Measurements from ENCODE around the gene SPAG9.
A peak's percentile ranks its signal among the peaks of the same experiment; 100 is the strongest.
"Not testable (repeated sequence)": the region's sequence is repeated elsewhere in the genome, so short reads cannot be mapped to it uniquely, and the experiment has no call there.

The SPAG9 gene

DNA sequence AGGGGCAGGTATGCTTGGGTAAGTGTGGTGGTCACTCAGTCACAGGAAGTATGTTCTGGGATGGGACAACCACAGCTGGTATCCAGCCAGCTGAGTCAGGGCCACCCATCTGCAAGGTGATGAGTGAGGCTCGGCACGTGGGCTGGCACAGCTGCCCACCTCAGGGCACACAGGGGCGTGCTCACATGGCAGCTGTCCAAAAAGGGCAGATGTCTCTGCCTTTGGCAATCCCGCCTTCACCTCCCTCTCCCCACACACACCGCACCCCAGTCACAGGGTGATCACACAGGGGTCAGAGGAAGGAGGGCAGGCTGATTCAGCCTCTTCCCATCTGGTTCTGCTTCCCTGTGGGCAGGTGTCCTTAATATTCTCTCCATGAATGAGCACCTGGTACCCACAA is 168.7 kb downstream of the SPAG9 start:
- no peak for DNase-seq

DNA sequence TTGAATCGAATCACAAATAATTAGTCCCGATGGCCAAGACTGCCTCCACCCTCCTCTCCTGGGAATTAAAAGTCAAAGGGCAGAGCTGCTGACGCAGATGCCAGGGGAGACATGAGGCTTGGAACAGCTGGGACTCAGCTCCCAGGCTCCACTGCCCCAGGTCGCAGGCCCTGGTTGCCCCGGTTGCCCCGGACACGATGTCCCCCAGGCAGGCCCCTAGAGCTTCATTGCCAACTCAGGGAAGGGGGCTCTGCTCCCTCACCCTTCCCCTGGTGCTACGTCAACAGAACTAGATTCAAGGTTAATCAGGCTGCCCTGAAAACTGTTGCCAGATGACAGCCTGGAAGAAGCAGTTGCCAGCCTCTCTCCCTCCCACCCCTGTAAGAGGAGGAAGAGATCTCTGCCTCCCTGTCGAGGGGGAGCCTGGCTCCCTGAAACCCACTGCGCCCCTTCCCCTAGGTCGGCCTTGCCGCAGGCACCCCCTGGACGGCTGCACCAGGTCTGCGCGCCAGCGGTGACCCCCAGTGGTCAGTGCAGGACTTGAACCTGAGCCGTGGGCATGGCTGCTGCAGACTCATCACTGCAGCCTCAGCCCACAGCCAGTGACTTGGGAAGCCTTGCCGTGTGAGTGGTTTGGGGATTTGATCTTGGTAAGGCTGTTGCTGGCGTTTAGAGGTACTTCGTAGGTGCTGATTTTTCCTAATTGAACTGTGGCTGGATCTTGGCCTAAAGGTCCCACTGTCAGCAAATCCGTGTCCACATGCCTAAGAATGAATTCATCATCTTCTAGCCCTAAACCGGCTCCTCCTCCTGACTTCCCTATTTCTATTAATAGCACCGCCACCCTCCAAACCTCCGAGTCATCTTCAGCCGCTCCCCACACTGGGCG is 170.4 kb downstream of the SPAG9 start:
- DNase-seq, result no peak

DNA sequence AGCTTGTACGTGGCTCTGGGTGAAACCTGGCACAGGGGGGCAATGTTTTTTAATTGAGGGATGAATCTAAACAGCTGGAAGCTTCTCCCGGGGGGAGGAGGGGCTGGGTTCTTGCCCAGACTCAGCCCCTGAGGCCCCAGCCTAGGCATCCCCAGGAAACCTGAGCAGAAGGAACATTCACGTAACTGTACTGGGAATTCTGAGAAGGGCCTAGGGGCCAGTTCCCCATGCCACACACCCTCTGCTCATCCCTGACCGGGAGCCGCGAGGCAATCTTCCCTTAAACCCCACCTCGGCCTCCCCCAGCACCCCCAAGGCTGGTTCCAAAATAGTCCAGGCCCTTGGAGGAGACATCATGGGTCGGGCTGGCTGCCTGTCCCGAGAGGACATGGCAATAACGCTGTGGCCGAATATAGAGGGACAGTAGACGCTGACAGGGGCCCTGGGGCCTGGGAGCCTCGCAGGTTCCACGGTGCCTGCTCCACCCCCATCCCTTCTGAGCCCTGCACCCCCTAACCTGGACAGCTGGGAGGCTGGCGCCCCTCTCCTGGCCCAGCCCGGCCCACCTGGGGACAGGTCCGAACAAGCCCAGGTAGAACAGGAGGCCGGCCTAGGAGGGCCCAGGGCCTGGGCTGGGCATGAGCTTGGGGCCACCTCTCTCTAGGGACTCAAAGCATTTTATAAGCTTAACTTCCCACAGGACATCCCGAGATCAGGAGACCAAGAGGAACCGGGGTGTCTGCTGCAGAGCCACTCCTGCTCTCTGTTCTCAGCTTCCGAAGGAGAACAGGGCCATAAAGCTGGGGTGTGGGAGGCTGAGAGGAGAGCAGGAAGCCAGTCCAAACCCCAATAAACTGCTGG is 171.3 kb downstream of the SPAG9 start:
- no peak for DNase-seq

DNA sequence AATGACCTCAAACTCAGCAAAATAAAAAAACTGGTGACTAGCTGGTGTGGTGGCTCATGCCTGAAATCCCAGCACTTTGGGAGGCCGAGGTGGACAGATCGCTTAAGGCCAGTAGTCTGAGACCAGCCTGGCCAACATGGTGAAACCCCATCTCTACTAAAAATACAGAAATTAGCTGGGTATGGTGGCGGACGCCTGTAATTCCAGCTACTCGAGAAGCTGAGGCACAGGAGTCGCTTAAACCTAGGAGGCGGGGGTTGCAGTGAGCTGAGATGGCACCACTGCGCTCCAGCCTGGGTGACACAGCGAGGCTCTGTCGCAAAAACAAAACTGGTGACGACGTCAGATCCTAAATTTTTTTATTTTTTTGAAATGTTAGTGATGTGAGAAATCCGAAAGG is 172.0 kb downstream of the SPAG9 start:
- no peak for DNase-seq

DNA sequence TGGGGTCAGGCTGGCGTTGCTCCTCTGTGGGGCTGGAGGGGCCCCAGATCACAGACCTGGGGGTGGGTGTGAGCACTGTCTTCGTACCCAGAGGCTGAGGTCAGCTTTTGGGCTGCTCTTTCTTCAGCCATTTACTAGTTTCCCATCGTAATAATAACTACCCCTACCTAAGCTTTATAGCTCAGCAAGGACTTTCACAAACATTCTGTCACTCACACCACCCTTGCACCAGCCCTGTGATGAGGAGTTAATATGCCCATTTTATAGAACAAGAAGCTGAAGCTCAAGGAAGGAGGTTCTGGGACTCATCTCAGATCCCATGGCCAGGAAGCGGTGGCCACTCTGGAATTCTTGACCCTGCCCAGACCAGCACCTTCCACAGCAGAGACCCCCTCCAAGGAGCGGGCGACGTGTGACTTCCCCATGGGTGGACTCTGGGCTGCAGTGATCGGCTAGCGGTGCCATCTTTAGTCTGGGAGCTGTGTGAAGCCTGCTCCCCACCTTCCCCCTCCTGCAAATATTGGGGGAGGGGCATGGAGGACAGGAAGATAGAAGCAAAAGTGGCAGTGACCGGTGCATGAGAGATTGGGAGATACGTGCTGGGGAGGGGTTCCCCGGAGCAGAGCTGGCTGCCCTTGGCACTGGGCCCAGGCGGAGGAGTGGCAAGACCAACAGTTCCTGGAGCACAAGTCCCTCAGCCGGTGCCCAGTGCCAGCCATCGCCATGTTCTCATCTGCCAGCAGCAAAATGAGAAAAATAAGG is 172.7 kb downstream of the SPAG9 start:
- DNase-seq, result no peak

DNA sequence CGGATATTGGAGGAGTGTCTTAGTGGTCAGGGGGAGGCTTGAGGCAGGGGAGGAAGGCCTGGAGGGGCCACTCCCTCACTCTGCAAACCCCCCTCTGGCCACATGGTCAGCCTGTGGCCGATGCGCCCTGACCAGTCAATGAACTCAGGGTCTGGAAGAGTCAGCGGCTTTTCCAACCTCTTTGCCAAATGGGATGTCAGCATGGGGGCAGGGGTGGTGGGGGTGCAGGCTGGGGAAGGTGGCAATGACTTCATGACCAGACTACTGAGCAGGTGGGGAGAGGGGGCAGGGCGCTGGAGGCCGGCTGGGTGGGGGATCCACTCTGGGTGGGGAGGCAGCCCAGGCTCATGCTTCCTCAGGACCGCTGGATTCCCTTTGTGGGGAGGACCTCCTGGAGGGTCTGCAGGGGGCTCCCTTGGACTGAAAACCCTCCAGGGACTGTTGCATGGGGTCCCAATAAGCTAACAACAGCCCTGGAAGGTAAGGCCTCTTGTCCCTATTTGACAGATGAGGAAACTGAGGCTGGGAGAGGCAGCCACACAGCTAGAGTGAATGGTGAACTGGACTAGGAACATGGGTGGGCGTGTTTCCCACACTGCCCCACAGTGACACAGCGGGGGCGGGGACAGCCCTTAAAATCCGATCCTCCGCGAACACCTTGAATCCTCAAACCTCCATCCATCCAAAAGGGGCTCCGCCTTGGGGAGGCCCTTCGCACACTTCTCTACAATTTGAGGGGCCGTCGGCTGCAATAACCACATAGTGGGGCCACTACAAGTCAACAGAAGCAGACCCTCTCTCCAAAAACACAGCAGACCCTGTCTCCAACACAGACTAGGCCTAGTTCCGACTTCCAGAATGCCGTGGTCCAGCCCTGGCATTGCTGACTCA is 173.5 kb downstream of the SPAG9 start:
- no peak for DNase-seq

DNA sequence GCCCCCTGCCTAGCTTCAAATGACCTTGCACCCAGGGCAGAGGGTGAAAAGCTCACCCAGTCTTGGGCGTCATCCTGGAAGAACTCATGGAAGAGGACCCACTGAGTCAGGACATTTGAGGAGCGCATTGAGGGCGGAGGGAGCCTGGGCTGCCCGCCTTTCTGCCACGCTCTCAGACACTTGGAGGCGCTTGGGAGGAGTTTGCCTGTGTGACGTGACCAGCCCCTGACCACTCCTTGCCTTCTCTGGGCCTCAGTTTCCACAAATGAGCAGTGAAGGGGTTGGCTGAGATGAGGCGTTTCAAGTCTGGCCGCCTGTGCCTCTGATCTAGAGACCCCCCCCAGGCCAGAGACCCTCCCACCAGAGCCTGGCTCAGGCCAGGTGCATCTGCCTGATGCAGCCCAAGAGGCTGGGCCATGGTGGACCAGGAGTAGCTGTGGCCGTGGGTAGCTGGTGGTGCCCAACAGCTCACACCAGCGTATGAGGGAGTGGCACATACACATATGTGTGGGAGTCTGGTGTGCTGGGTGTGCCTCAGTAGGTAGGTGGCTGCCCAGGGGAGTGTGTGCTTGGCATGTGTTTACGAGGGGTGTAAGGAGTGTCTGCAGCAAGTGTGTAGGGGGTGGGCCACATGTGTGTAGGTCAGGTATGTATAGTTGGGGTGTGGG is 174.3 kb downstream of the SPAG9 start:
- no peak for DNase-seq

DNA sequence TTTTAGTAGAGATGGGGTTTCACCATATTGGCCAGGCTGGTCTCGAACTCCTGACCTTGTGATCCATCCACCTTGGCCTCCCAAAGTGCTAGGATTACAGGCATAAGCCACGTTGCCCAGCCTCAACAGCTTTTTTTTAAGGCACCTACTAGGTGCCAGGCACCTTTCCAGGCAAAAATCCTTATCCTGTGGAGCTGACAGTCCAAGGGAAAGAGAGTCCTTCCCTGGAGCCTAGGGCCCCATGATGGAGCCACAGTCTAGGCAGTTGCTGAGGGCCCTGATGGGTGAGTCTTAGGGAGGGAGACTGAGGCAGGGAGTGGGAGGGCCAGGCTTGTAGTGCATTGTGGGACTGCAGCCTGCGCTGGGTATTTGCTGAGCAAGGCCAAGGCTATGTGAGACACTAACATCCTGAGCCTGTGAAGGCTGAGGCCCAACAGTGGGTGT is 174.9 kb downstream of the SPAG9 start:
- DNase-seq, result no peak

DNA sequence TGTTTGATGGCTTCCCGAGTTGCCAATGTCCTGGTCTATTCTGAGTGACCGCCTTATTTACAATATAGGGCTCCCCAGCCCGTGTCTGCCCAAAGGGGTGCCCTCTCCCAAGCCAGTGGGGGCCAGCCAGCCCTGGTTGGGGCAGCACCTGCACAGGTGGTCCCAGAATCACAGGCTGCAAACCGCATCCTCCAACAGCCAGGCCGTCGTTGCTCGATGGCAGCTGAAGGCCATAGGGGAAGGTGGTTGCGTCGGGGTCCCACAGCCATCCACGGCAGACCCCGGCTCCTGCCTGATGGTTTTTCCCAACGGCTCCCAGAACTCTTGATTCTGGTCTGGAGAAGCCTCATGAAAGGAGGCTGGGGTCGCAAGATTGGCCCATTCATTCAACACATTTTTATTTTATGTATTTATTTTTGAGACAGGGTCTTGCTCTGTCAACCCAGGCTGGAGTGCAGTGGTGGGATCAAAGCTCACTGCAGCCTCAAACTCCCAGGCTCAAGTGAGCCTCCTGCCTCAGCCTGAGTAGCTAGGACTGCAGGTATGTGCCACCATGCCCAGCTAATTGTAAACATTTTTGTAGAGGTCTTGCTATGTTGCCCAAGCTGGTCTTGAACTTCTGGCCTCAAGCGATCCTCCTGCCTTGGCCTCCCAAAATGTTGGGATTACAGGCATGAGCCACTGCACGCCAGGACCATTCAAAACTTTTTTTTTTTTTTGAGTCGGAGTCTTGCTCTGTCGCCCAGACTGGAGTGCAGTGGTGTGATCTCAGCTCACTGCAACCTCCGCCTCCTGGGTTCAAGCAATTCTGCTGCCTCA is 175.6 kb downstream of the SPAG9 start:
- DNase-seq, result no peak

DNA sequence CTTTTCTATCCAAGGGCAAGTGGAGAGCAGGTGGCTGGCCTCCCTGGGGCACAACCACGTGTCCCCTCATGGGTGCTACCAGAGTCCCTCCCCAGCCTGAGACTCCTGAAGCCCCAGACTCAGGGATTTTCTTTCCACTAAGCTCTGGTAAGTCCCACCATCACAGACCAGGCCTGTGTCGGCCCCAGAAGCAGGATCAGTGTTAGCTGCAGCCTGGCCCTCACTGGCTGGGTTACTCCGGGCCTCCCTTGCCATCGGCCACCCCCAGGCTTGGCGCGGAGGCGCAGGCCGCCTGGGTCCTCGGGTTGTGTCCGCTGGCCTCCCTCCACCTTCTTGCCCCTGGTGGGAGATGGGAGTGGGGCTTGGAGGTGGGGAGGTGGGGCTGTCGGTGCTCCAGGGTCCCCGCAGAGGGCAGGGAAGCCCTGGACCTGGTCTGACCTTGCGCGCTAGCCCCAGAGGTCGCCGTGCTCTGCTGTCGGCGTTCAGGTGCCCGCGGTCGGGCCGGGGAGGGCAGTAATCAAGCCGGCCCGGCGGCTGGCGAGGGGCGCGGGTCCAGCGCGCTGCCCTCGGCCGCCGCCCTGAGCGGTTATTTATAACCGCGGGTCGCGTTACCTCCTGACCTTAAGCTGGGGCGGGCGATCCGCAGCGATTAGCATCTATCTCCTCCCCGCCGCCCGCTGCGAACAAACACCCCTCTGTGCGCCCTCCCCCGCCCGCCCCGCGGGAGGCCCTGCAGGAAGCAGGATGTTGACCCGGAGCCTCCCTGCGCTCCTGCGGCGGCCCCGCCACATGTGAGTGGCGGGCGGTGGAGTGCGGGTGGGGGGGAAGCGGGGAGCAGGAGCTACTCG is 176.4 kb downstream of the SPAG9 start:
- peak; percentile 9 for DNase-seq

DNA sequence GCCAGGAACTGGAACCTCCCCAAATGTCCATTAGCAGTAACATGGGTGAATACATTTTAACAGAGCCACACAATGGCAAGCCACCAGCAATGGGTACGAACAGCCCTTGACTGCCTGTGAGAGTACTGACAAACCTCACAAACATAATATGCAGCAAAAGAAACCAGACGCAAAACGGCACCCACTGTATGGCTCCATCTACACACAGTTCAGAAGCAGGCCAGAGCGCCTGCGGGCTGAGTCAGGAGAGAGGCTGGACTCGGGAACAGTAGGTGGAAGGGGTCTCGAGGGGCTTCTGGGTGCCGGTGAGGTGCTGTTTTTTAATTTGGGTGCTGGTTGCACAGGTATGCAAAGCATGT is 177.1 kb downstream of the SPAG9 start:
- no peak for DNase-seq

DNA sequence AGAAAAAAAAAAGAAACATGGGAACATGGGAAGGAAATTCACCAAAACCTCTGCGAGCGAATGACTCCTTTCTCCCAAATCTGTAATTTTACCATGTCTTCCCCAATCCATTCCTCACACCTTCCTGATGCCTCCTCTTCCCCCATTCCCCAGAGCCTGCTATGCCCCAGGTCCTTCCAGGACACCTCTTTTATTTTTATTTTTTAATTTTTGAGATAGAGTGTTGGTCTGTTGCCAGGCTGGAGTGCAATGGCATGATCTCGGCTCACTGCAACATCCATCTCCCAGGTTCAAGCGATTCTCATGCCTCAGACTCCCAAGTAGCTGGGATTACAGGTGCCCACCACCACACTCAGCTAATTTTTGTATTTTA is 179.0 kb downstream of the SPAG9 start:
- not testable (repeated sequence) for DNase-seq

DNA sequence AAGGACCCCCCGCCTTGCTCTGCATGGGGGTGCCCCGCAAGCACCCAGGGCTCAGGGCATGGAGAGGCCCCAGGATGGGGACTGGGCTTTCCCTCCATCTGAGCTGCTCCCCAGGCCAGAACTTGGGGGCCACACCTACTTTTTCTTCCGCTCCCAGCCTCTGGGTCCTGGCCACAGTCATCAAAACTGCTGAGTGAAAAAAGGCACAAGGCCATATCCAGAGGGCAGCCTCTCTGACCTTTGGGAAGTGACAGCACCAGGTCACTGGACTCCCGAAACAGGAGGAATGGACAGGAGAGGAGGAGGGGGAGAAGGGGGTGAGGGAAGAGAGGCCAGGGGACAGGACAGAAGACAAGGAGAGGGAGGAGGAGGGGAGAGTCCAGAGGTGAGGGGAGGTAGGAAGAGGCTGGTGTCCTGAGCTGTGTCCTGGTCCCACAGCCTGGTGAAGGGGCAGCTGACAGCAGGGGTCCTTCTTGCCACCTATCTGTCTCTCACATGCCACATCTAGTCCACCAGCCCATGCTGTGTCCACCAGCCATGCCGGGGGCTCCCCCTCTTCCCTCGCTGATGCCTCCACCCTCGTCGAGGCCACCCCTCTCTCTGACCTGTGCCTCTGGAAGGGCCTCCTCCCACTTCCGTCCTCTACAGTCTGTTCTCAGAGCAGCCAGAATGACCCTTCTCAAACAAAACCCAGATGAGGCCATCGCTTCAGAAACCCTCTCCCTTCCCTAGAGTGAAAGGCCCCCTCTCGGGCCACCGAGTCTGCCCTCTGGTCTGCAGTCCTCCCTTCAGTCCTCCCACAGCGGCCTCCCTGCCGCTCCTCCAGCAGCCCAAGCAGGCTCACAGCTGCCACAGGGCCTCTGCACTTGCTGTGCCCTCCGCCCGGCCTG is 180.6 kb downstream of the SPAG9 start:
- DNase-seq, result no peak

DNA sequence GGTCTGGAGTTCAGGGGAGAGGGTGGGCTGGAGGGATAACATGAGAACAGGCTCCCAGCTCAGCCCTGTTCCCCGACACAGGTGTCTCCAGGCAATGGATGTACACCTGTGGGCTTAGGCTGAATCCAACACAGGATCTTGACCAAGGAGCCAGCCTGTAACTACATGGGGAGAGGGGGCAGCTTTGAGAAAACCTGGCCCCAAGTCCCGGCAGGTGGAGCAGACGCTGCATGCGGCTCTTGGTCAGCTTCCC is 181.2 kb downstream of the SPAG9 start:
- no peak for DNase-seq

DNA sequence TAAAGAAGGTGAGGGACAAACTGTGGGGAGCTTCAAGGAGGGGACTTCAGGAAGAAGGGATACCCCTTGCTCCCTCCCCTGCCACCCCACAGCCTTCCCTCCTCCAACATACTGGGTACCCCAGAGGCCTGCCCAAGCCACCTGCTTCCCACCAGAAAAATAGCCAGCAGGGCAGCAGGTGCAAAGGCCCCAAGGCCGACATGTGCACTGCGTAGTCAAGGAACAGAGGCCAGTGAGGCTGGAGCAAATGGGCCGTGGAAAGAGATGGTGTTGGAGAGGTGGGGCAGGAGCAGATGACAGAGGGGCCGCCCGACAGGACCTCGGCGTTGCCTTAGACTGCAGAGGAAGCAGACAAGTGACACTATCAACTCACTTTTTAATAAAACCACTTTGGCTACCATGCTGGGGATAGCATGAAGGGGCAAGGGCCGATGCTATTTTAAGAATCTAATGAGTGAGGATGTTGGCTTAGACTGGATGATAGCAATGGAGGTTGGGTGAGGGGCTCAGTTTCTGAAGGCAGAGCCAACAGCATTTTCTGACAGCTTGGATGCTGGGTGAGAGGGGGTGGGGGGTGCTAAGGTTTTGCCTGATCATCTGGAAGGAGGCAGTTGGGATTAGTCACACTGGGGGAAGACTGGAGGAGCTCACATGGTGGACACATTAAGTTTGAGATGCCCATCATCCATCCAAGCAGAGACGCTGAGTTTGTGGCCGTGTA is 181.7 kb downstream of the SPAG9 start:
- DNase-seq, result no peak

DNA sequence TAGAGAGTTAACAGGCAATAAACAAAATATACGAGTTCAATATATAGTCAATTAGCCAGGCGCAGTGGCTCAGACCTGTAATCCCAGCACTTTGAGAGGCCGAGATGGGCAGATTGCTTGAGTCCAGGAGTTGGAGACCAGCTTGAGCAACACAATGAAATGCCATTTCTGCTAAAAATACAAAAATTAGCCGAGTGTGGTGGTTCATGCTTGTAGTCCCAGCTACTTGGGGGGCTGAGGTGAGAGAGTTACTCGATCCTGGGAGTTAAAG is 184.7 kb downstream of the SPAG9 start:
- DNase-seq, result no peak

DNA sequence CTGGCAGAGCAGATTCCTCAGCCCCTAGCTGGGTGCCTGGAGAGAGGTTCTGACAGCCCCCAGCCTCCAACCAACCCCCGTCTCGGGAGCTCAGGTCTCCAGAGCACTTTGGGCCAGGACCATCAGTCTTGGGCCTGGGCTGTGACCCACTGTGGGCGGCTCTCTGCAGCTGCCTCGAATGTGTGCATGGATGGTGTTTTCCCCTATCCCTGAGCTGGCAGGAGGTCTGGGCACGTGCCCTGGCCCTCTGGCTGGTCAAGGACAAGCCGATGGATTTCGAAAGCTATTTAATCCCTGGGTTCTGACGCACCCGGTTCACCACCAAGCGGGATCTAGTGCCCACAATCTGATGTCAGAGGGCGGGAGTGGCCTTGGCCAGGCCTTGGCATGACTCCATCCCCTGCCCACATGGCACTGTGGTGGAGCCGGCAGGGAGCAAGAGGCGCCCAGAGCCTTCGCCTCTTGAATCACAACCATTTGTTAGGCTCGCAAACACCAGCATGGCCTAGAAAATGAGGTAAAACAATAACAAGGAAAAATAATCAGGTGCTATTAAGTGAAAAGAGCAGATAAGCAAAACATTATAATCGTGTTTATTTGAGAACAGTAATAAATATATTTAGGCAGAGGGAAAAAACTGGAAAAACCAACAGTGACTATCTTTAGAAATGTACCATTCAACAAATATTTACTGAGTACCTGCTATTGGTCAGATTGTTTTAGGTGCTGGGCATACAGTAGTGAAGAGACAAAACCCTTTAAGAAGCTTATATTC is 185.3 kb downstream of the SPAG9 start:
- DNase-seq, result no peak

DNA sequence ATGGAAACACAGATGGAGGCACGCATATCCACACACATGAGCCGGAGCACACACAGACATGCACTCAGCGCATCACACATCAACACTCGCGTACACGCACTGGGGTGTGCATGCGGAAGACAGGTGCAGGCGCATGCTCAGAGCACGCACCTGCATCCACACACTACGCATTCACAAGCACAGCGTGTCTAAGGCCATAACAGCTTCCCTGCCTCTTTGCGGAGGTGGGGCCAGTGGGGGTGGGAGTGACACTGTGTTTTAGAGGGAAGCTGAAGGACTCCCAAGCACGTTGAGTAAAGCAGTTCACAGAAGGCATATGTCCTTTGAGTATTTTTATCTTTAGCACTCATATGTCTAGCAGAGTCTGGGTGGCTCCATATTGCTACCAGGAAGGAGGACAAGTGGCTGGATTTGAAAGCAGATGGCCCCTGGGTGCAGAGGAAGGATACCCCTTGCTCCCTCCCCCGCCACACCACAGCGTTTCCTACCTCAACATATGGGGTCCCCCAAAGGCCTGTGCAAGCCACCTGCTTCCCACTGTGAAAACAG is 185.9 kb downstream of the SPAG9 start:
- no peak for DNase-seq
